Body of pancreas (tissue), 4 donors: ENCODE data around the gene DHX34.

Experiments used
- POLR2A ChIP-seq, 3 donors: fragments of 450-650 bp; IDR thresholded peaks; one replicate each; pipeline ENCODE4 v1.6.1; 2016; ENCODE audit warnings: antibody characterized with exemption in 3 of 3, mild to moderate bottlenecking in 2 of 3
- TF ChIP-seq, protein P1 (sequence below), 7 experiments: fragments of 450-650 bp in 4 of 7; fragments of 200-600 bp in 3 of 7; sonication (generic) in 3 of 7; IDR thresholded peaks; one replicate each; pipeline ENCODE4 v1.5.1; 2016 to 2019; ENCODE audit warnings: antibody characterized with exemption in 7 of 7

DNA sequence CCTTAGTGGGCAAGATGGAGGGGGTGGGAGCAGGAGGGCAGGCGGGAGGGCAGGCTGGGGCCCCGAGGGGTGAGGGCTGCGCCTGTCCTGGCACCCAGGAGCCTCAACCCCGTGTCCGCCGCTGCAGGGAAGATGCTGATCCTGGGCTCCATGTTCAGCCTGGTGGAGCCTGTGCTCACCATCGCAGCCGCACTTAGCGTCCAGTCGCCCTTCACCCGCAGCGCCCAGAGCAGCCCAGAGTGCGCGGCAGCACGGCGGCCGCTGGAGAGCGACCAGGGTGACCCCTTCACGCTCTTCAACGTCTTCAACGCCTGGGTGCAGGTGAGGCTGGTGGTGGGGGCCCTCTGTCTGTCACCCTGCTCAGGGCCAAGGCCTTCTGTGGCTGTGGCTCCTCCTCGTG lies 23.5 kb downstream of the DHX34 start:
- TF ChIP-seq, protein P1, sequence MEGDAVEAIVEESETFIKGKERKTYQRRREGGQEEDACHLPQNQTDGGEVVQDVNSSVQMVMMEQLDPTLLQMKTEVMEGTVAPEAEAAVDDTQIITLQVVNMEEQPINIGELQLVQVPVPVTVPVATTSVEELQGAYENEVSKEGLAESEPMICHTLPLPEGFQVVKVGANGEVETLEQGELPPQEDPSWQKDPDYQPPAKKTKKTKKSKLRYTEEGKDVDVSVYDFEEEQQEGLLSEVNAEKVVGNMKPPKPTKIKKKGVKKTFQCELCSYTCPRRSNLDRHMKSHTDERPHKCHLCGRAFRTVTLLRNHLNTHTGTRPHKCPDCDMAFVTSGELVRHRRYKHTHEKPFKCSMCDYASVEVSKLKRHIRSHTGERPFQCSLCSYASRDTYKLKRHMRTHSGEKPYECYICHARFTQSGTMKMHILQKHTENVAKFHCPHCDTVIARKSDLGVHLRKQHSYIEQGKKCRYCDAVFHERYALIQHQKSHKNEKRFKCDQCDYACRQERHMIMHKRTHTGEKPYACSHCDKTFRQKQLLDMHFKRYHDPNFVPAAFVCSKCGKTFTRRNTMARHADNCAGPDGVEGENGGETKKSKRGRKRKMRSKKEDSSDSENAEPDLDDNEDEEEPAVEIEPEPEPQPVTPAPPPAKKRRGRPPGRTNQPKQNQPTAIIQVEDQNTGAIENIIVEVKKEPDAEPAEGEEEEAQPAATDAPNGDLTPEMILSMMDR (IDR thresholded peaks at IDR 0.05): no peak
- no peak for TF ChIP-seq POLR2A (IDR thresholded peaks at IDR 0.05)
